Measurements from ENCODE around the gene TPST2. TPM values are rescaled to one million over a fixed set of nuclear protein-coding genes. Genes with fewer than 3 reads are reported as not detected.

TPST2 gene
- total RNA-seq, 1 experiment from 2014 or later: 8.2 TPM

- POLR2A ChIA-PET (ENCODE audit: low non-redundant PET): no interaction called here
- TF ChIP-seq EZH2 (IDR thresholded peaks at IDR 0.05; ENCODE audit: borderline replicate concordance, low read depth, low read length, poor library complexity, severe bottlenecking): no peak
- no peak for TF ChIP-seq CTCF (conservative IDR thresholded peaks at IDR 0.05; ENCODE audit: low read depth, low read length)
- Histone ChIP-seq H3K9me3 (ENCODE audit: low read depth, low read length, poor library complexity, severe bottlenecking) (no peaks in the 10 kb centered on the region), H3K27me3 (replicated peaks; ENCODE audit: insufficient read depth, low read depth, low read length, poor library complexity) (no peaks in the 10 kb centered on the region), H3K27ac (ENCODE audit: low read depth, low read length, poor library complexity, severe bottlenecking) (no peak overlapping the region), H3K4me1 (ENCODE audit: insufficient read depth, low read length, poor library complexity, severe bottlenecking) (no peaks in the 10 kb centered on the region), H3K4me3 (ENCODE audit: low read depth, low read length, poor library complexity, severe bottlenecking) (no peak overlapping the region), H3K36me3 (ENCODE audit: insufficient read depth, low read length, poor library complexity, severe bottlenecking) (no peaks in the 10 kb centered on the region)
- intact Hi-C loops (cut with micrococcal nuclease; ENCODE audit: unreplicated experiment): no loop called here
- BruUV-seq (replicated peaks): no TSS peak
- no peak for DNase-seq (ENCODE audit: low spot score)
- CTCF ChIA-PET: no interaction called here
Measured at GRCh38 chr22:26599505-26599904, 9.6 kb upstream of the TPST2 start.

- no peaks in the 10 kb centered on the region for H3K9me3 ChIP-seq (ENCODE audit: low read depth, low read length, poor library complexity, severe bottlenecking)
- no peak for DNase-seq (ENCODE audit: low spot score)
- intact Hi-C loops (cut with micrococcal nuclease; ENCODE audit: unreplicated experiment): no loop called here
- H3K27me3 ChIP-seq (replicated peaks; ENCODE audit: insufficient read depth, low read depth, low read length, poor library complexity): no peaks in the 10 kb centered on the region
- no peaks in the 10 kb centered on the region for H3K36me3 ChIP-seq (ENCODE audit: insufficient read depth, low read length, poor library complexity, severe bottlenecking)
- BruUV-seq (replicated peaks): no TSS peak
- ChIA-PET POLR2A (ENCODE audit: low non-redundant PET) (interaction anchor here (0.6 kb wide), 1 partner anchor 16 kb away, joined by 3 read pairs; no protein-coding TSS in a partner anchor), CTCF (no interaction called here)
- H3K4me3 ChIP-seq (ENCODE audit: low read depth, low read length, poor library complexity, severe bottlenecking): no peak overlapping the region
- H3K27ac ChIP-seq (ENCODE audit: low read depth, low read length, poor library complexity, severe bottlenecking): no peak overlapping the region
- TF ChIP-seq CTCF (conservative IDR thresholded peaks at IDR 0.05; ENCODE audit: low read depth, low read length) (no peak), EZH2 (IDR thresholded peaks at IDR 0.05; ENCODE audit: borderline replicate concordance, low read depth, low read length, poor library complexity, severe bottlenecking) (no peak)
- H3K4me1 ChIP-seq (ENCODE audit: insufficient read depth, low read length, poor library complexity, severe bottlenecking): no peaks in the 10 kb centered on the region
Measured at GRCh38 chr22:26597480-26597879, 7.5 kb upstream of the TPST2 start.

- no peaks in the 10 kb centered on the region for H3K9me3 ChIP-seq (ENCODE audit: low read depth, low read length, poor library complexity, severe bottlenecking)
- no peaks in the 10 kb centered on the region for H3K27me3 ChIP-seq (replicated peaks; ENCODE audit: insufficient read depth, low read depth, low read length, poor library complexity)
- intact Hi-C loops (cut with micrococcal nuclease; ENCODE audit: unreplicated experiment): no loop called here
- DNase-seq (ENCODE audit: low spot score): no peak
- TF ChIP-seq EZH2 (IDR thresholded peaks at IDR 0.05; ENCODE audit: borderline replicate concordance, low read depth, low read length, poor library complexity, severe bottlenecking) (no peak), CTCF (conservative IDR thresholded peaks at IDR 0.05; ENCODE audit: low read depth, low read length) (no peak)
- no peaks in the 10 kb centered on the region for H3K4me1 ChIP-seq (ENCODE audit: insufficient read depth, low read length, poor library complexity, severe bottlenecking)
- no peak overlapping the region for H3K27ac ChIP-seq (ENCODE audit: low read depth, low read length, poor library complexity, severe bottlenecking)
- no TSS peak for BruUV-seq (replicated peaks)
- CTCF ChIA-PET: interaction anchor here (0.6 kb wide), 1 partner anchor 233 kb away, joined by 5 read pairs; no protein-coding TSS in a partner anchor
- POLR2A ChIA-PET (ENCODE audit: low non-redundant PET): no interaction called here
- H3K4me3 ChIP-seq (ENCODE audit: low read depth, low read length, poor library complexity, severe bottlenecking): no peak overlapping the region
- H3K36me3 ChIP-seq (ENCODE audit: insufficient read depth, low read length, poor library complexity, severe bottlenecking): no peaks in the 10 kb centered on the region
Measured at GRCh38 chr22:26597026-26597425, 7.1 kb upstream of the TPST2 start.

Data from A673 (cell line).